GM10266 (cell line): ENCODE measurements around the gene DNAH1.
A peak's percentile ranks its signal among the peaks of the same experiment; 100 is the strongest.

Source experiments
- DNase-seq: peaks from one replicate; pipeline ENCODE4 v3.0.0; 2012; ENCODE audit errors: extremely low spot score
- CTCF ChIP-seq: IDR thresholded peaks from 2 replicates; pipeline ENCODE4 v1.5.1; 2012; ENCODE audit warnings: mild to moderate bottlenecking, low read depth; ENCODE audit not compliant: control insufficient read depth, insufficient read depth; ENCODE audit errors: missing control alignments

The DNAH1 gene

GRCh38 chr3:52286777-52287110 lies 29.4 kb upstream of the DNAH1 start:
- DNase-seq = no peak
- no peak for TF ChIP-seq CTCF

GRCh38 chr3:52288674-52289073 lies 27.4 kb upstream of the DNAH1 start:
- no peak for DNase-seq
- TF ChIP-seq CTCF = no peak

- TF ChIP-seq CTCF = no peak
- no peak for DNase-seq
These were observed 26.8 kb upstream of the DNAH1 start for GRCh38 chr3:52289338-52289746.

GRCh38 chr3:52289747-52290595 lies 26.1 kb upstream of the DNAH1 start:
- no peak for DNase-seq
- TF ChIP-seq CTCF = no peak

GRCh38 chr3:52290596-52291507 lies 25.3 kb upstream of the DNAH1 start:
- no peak for DNase-seq
- no peak for TF ChIP-seq CTCF

- peak; percentile 62 for DNase-seq
- peak; percentile 75 for TF ChIP-seq CTCF
These were observed 24.5 kb upstream of the DNAH1 start for GRCh38 chr3:52291508-52292181.
